ENCODE data around the gene TNFRSF4.
A peak's percentile ranks its signal among the peaks of the same experiment; 100 is the strongest.

Gene TNFRSF4

DNA sequence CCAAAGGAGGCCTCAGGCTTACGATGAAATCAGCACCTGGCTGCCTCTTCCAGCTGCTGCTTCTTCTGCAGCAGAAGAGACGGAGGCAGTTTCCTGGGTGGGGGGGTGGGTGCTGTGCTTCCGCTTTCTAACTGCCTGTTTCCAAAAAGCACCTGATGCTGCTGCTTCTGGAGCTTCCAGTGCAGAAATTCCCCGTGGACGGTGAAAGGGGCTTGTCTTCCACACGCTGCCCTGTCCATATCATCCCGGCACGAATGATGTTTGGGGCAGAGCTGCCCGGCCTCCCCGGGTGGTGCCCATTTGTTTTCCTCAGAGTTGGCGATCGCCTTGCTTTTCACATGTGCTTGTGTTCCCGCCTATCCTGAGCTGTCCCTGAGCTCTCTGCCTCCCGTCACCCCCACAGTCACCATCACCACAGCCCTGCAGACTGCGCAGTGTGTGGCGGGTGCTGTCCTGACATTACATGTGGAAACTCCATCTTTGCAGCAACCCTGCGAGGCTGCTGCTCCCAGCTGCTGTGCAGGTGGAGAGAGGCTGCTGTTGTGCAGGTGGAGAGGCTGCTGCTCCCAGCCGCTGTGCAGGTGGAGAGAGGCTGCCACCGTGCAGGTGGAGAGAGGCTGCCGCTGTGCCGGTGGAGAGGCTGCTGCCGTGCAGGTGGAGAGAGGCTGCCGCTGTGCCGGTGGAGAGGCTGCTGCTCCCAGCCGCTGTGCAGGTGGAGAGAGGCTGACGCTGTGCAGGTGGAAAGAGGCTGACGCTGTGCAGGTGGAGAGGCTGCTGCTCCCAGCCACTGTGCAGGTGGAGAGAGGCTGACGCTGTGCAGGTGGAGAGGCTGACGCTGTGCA is 38.5 kb downstream of the TNFRSF4 start:
- no peak overlapping the region for H3K4me3 ChIP-seq (ENCODE audit: low read depth, low read length)
- TF ChIP-seq, protein P1, sequence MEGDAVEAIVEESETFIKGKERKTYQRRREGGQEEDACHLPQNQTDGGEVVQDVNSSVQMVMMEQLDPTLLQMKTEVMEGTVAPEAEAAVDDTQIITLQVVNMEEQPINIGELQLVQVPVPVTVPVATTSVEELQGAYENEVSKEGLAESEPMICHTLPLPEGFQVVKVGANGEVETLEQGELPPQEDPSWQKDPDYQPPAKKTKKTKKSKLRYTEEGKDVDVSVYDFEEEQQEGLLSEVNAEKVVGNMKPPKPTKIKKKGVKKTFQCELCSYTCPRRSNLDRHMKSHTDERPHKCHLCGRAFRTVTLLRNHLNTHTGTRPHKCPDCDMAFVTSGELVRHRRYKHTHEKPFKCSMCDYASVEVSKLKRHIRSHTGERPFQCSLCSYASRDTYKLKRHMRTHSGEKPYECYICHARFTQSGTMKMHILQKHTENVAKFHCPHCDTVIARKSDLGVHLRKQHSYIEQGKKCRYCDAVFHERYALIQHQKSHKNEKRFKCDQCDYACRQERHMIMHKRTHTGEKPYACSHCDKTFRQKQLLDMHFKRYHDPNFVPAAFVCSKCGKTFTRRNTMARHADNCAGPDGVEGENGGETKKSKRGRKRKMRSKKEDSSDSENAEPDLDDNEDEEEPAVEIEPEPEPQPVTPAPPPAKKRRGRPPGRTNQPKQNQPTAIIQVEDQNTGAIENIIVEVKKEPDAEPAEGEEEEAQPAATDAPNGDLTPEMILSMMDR (IDR thresholded peaks at IDR 0.05; ENCODE audit: insufficient read depth, low read depth, low read length, missing control alignments) = no peak
- no peak for DNase-seq (ENCODE audit: low read depth)

DNA sequence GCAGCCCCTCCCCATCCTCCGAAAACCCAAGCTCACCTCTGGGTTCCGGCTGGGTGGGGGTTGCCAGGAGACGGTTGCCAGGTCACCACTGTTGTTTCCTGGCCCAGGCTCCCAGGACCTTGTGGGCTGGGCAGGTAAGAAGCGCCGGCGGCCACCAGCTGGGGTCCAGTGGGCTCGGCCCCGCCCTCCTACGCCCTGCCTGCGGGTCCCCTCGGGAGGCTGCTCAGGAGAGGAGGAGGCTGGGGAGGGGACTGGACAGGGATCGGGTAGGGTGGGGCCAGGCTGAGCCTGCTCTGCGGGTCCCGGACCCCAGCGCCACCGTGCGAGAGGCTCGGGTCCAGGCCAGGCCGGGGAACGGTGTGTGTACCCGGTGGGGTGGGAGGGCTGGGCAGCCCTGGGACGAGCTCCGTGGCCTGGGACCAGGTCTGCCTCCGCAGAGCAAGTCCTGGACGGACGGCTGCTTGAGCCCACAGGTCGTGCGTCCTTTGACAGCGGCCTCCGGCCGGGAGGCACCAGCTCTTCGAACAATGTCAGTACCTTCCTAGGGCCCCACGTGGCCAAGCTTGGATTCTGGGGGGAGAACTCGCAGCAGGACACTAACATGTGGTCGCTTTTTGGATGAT is 40.0 kb downstream of the TNFRSF4 start, which contains the start of gene TTLL10:
Gene TTLL10, plus strand, starts transcription at position 88 of the 623 bp plus-strand sequence. CDS start 5,336 bp downstream, outside the sequence.
- H3K4me3 ChIP-seq (ENCODE audit: low read depth, low read length) = no peak within 1 kb of the TSS
- peak; percentile 33 for DNase-seq (ENCODE audit: low read depth)
- TF ChIP-seq, protein P1 (IDR thresholded peaks at IDR 0.05; ENCODE audit: insufficient read depth, low read depth, low read length, missing control alignments) = no peak

DNA sequence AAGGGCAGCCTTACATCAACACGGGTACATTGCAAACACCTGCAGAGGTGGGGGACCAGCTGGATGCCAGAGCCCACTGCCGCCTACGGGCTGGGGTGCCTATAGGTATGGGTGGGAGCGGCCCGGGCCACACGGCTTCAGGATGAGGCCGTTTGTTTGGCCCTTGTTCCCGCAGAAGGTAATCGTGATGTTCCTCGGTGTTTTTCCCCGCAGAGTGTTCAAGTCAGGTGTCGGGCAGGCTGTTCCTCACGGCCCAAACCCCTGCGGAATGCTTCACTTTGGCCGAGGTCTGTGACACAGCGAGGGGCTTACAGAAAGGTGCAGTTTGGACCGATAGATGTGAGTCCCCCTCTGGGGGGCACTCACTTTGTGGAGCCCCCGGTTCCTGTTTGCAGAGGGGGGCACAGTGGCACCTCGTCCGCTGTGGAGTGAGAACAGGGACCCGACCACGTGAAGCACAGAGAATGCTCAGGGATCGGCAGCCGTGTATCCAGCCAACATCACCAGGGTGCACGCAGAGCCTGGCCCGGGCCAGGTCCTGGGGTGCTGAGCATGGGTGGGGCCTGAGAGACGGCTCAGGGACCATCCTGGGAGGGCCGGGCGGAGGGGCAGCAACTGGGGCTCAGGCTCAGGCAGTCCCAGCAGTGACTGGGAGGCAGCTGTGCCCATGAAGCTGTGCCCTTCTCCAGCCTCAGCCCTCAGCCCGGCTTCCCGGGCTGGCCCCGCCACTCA is 40.7 kb downstream of the TNFRSF4 start:
- TF ChIP-seq, protein P1 (IDR thresholded peaks at IDR 0.05; ENCODE audit: insufficient read depth, low read depth, low read length, missing control alignments) = no peak
- H3K4me3 ChIP-seq (ENCODE audit: low read depth, low read length) = no peak overlapping the region
- no peak for DNase-seq (ENCODE audit: low read depth)

DNA sequence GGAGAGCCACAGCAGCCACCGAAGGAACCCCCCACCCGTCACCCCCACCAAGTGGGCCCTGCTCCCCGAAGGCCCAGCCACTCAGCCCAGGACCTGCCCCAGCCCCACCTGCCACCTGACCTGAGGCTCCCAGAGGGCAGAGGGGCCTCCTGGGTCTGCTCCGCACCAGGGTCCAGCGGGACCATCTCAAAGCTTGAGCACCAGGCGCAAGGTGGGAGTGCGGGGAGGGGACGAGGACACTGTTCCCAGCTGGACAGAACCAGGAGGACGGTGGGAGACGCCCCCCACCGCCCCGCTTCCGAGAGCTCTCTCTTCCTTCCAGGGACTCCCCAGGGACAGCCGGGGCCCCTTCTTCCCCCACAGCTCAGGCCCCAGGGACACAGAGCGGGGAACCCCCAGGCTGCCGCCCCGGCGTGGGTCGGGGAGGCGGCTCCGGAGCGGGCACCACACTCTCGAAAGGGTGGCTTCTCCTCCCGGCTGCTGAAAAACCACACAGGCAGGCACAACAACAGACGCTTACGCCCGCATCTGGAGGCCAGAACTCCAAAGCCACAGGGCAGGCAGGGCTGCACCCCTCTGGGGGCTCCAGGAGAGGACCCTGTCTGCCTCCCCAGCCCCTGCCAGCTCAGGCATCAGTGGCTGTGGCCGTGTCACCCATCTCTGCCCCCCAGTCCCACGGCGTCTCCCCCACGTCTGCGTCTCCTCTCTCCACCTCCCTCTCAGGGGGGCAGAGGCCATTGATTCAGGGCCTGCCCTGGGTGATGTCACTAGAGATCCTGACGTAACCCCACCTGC is 42.2 kb downstream of the TNFRSF4 start:
- peak; percentile 34 for DNase-seq (ENCODE audit: low read depth)
- no peak overlapping the region for H3K4me3 ChIP-seq (ENCODE audit: low read depth, low read length)
- TF ChIP-seq, protein P1 (IDR thresholded peaks at IDR 0.05; ENCODE audit: insufficient read depth, low read depth, low read length, missing control alignments) = no peak

DNA sequence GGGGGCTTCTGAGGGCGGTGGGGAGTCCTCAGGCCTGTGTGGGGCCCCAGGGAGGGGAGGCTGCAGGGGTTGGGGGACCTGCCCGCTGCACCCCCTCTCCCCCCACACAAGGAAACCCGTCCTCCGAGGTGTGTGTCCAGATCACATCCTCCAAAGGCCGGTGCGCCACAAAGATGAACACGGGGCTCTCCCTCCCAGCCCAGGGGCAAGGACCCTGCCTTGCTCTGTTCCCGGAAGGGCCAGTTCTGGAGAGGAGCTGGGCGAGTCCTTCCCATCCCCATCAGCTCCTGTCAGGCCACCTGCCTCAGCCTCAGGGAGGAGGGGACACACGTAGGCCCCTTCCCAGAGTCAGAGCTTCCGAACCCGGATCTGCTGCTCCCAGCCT is 42.8 kb downstream of the TNFRSF4 start:
- TF ChIP-seq, protein P1 (IDR thresholded peaks at IDR 0.05; ENCODE audit: insufficient read depth, low read depth, low read length, missing control alignments) = no peak
- no peak for DNase-seq (ENCODE audit: low read depth)
- H3K4me3 ChIP-seq (ENCODE audit: low read depth, low read length) = no peak overlapping the region

Measured in GM12865 (cell line).